Osteoblast (primary cell): ENCODE results near the gene CCDC85C. TPM values are rescaled to one million over a fixed set of nuclear protein-coding genes. Genes with fewer than 3 reads are reported as not detected.

Experiments used
- DNase-seq: peaks from one replicate; pipeline ENCODE4 v3.0.0; 2011; ENCODE audit warnings: low spot score, mixed read lengths; ENCODE audit not compliant: insufficient read length; ENCODE audit errors: missing footprints
- H2AFZ ChIP-seq: 2 replicates; pipeline ENCODE4 v1.6.0; 2011; ENCODE audit warnings: mild to moderate bottlenecking, low read length
- H3K27ac ChIP-seq: 2 replicates; pipeline ENCODE4 v1.5.1; 2011; ENCODE audit warnings: mild to moderate bottlenecking, low read depth, low read length, moderate library complexity
- H3K27me3 ChIP-seq: 2 replicates; pipeline ENCODE4 v1.6.0; 2012; ENCODE audit warnings: mild to moderate bottlenecking, control low read depth, inconsistent platforms, low read length, moderate library complexity; ENCODE audit not compliant: insufficient read depth
- H3K36me3 ChIP-seq: 2 replicates; pipeline ENCODE4 v1.5.1; 2011; ENCODE audit warnings: mild to moderate bottlenecking, low read length, control low read depth, moderate library complexity; ENCODE audit not compliant: insufficient read depth
- H3K4me1 ChIP-seq: 2 replicates; pipeline ENCODE4 v1.5.1; 2011; ENCODE audit warnings: mild to moderate bottlenecking, low read length, control low read depth, moderate library complexity; ENCODE audit not compliant: insufficient read depth
- H3K4me2 ChIP-seq: 2 replicates; pipeline ENCODE4 v1.6.0; 2011; ENCODE audit warnings: mild to moderate bottlenecking, low read length; ENCODE audit not compliant: insufficient read depth
- H3K4me3 ChIP-seq: fragments of 200-600 bp; sonication (generic); 3 replicates; pipeline ENCODE4 v1.5.1; 2012; ENCODE audit warnings: mild to moderate bottlenecking, low read length, inconsistent platforms; ENCODE audit not compliant: insufficient read depth
- H3K79me2 ChIP-seq: 2 replicates; pipeline ENCODE4 v1.6.0; 2012; ENCODE audit warnings: mild to moderate bottlenecking, low read length, control low read depth, inconsistent platforms; ENCODE audit not compliant: insufficient read depth
- H3K9me3 ChIP-seq: 2 replicates; pipeline ENCODE4 v1.5.1; 2011; ENCODE audit warnings: low read depth, low read length, control low read depth
- H4K20me1 ChIP-seq: 2 replicates; pipeline ENCODE4 v1.6.0; 2012; ENCODE audit warnings: mild to moderate bottlenecking, low read length, control low read depth; ENCODE audit not compliant: insufficient read depth
- total RNA-seq: library from RNA; depleted of rRNA; stranded (reverse); fragments of >200 nt; gene quantifications from 2 replicates; pipeline ENCODE4 v1.2.3, GENCODE V29; 2012
- TF ChIP-seq, protein P1 (sequence below): IDR thresholded peaks from 2 replicates; pipeline ENCODE4 v1.5.1; 2011; ENCODE audit warnings: mild to moderate bottlenecking, low read depth, low read length, moderate library complexity; ENCODE audit errors: extremely low read depth

CCDC85C gene
- total RNA-seq, 1 donor: 3.6 TPM

DNA sequence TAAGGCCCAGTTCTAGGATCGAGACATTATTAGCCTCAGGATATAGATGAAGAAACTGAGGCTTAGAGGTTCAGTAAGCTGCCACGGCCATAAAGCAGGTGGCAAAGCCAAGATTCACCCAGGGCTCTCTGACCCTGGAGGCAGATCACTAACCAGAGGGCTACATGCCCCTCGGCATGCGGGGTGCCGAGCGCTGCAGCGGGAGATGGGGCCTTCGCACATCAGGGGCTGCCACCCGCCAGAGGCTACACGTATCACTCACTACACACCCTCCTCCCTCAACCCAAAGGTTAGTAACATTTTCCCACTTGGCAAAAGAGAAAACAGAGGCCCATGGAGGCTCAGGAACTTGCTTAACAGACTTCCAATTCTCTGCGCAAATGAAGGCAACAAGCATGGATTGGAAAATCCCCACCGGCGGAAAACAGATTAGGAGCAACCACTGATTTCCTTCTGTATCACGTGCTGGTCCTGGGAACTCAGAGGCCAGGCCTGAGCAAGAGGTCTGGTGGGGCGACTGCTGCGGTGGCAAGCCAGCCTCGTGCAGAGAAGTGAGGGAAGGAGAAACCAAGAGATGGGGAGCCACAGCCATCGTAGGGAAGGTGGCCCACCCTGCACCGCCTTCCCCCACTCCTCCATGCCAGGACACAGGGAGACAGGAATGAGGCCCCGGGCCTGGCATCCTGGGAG, 6.0 kb downstream of the CCDC85C start:
- no peak overlapping the region for H2AFZ ChIP-seq
- TF ChIP-seq, protein P1, sequence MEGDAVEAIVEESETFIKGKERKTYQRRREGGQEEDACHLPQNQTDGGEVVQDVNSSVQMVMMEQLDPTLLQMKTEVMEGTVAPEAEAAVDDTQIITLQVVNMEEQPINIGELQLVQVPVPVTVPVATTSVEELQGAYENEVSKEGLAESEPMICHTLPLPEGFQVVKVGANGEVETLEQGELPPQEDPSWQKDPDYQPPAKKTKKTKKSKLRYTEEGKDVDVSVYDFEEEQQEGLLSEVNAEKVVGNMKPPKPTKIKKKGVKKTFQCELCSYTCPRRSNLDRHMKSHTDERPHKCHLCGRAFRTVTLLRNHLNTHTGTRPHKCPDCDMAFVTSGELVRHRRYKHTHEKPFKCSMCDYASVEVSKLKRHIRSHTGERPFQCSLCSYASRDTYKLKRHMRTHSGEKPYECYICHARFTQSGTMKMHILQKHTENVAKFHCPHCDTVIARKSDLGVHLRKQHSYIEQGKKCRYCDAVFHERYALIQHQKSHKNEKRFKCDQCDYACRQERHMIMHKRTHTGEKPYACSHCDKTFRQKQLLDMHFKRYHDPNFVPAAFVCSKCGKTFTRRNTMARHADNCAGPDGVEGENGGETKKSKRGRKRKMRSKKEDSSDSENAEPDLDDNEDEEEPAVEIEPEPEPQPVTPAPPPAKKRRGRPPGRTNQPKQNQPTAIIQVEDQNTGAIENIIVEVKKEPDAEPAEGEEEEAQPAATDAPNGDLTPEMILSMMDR: no peak
- no peak overlapping the region for H3K4me3 ChIP-seq
- H3K9me3 ChIP-seq: no peaks in the 10 kb centered on the region
- no peak overlapping the region for H3K27ac ChIP-seq
- H3K79me2 ChIP-seq: peaks cover 50% of the 10 kb centered on the region
- H4K20me1 ChIP-seq: peaks cover 5% of the 10 kb centered on the region
- H3K27me3 ChIP-seq: no peaks in the 10 kb centered on the region
- DNase-seq: peak; percentile 58
- peaks cover 19% of the 10 kb centered on the region for H3K4me1 ChIP-seq
- H3K36me3 ChIP-seq: no peaks in the 10 kb centered on the region
- no peak overlapping the region for H3K4me2 ChIP-seq

DNA sequence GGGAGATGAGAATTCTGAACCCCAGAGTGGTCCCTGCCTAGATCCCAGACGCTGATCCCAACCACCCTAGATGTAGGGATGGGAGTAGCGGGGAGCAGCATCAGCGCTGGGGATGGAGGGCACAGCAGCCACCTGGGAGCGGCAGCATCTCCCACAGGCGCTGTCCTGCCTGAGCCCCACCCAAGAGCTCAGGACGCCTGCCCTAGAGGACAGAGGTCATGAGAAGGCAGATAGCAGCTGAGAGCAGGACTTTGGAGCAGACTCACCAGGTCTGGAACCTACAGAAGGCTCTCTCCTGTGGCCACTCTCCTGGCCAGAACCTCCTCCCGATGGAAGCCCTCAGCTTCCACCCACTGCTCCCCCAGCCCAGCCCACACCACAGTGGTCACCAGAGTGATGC, 7.2 kb downstream of the CCDC85C start:
- Histone ChIP-seq H3K79me2 (peaks cover 41% of the 10 kb centered on the region), H4K20me1 (peaks cover 9% of the 10 kb centered on the region)
- peak; percentile 72 for DNase-seq

DNA sequence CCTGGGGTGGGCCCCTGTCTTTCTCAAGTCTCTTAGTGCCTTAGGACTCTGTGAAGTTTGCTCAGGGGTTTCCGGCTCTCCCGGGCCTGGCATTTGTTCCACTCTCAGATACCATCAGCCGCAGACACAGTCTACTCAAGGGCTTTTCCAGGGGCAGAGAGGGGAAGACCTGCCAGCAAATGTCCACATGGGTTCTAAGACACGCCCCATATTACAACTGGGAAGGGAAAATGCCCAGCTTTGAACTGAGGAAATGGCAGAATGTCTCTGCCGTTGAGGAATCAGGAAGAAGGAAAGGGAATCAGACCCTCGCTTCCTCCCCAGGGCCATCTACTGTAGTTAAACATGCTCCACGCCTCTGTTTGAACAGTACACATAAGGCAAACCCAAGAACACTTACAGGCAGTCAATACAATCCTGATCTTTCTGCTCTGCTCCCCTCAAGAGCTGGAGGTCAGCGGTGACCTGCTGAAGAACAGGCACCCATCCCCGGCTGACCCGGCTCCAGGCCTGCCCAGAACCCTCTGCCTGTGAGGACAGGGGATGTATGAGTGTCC, 7.9 kb downstream of the CCDC85C start:
- no peaks in the 10 kb centered on the region for H3K9me3 ChIP-seq
- peaks cover 9% of the 10 kb centered on the region for H4K20me1 ChIP-seq
- H3K27ac ChIP-seq: no peak overlapping the region
- no peak overlapping the region for H3K4me2 ChIP-seq
- H3K36me3 ChIP-seq: no peaks in the 10 kb centered on the region
- H3K4me3 ChIP-seq: no peak overlapping the region
- DNase-seq: peak; percentile 79
- no peaks in the 10 kb centered on the region for H3K27me3 ChIP-seq
- peaks cover 36% of the 10 kb centered on the region for H3K79me2 ChIP-seq
- H3K4me1 ChIP-seq: peaks cover 4% of the 10 kb centered on the region
- TF ChIP-seq, protein P1: no peak
- H2AFZ ChIP-seq: no peak overlapping the region

More for the DNA sequence above, 7.2 kb downstream of the CCDC85C start:
- Histone ChIP-seq H3K4me3 (no peak overlapping the region), H3K36me3 (no peaks in the 10 kb centered on the region), H3K27ac (no peak overlapping the region), H3K27me3 (no peaks in the 10 kb centered on the region), H3K4me2 (no peak overlapping the region), H3K4me1 (peaks cover 9% of the 10 kb centered on the region), H3K9me3 (no peaks in the 10 kb centered on the region), H2AFZ (no peak overlapping the region)
- TF ChIP-seq, protein P1: no peak

DNA sequence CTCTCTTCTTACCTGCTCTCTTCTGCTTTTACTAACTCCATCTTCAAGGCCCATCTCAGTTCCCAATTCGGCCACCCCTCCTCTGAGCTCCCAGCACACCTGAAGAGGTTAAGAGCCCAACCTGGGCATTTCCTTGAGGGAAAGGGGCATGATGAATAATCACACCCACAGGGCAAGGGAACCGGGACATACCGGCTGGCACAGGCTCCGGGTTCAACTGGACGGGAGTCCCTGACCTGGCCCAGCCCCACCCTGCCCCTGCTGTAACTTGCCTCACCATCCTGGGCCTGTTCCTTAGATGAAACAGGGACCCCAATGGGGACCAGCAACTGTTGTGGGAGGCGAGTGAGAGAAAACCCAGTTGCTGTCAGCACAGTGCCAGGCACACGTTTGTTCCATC, 8.5 kb downstream of the CCDC85C start:
- no peaks in the 10 kb centered on the region for H3K9me3 ChIP-seq
- peak; percentile 30 for DNase-seq
- no peak overlapping the region for H2AFZ ChIP-seq
- peaks cover 9% of the 10 kb centered on the region for H4K20me1 ChIP-seq
- H3K36me3 ChIP-seq: no peaks in the 10 kb centered on the region
- no peaks in the 10 kb centered on the region for H3K27me3 ChIP-seq
- peaks cover 33% of the 10 kb centered on the region for H3K79me2 ChIP-seq
- H3K4me2 ChIP-seq: peak overlapping the region; percentile 83
- H3K4me1 ChIP-seq: peaks cover 8% of the 10 kb centered on the region
- TF ChIP-seq, protein P1: no peak
- no peak overlapping the region for H3K27ac ChIP-seq
- peak overlapping the region; percentile 13 for H3K4me3 ChIP-seq
